GM12878 (cell line): ENCODE results near the gene ITCH. TPM values are rescaled to one million over a fixed set of nuclear protein-coding genes. Genes with fewer than 3 reads are reported as not detected.

Source experiments
- ATAC-seq: fragments of 200-7000 bp; cut with Tn5 transposase; 3 replicates; pipeline ENCODE4 v1.9.1; 2020; ENCODE audit warnings: mild to moderate bottlenecking, moderate library complexity
- BruUV-seq: library from RNA; stranded (reverse); fragments of 400-500 nt; replicated peaks from 2 replicates; lab custom pipeline; 2021; lab: Mats Ljungman, UMichigan
- CTCF ChIA-PET: fragments of 300-600 bp; sonication (Branson Sonifier 250); formaldehyde crosslinking; extraction: SDS; loops from one replicate; lab custom pipeline; 2021; ENCODE audit warnings: inconsistent platforms; lab: Yijun Ruan, JAX
- POLR2A ChIA-PET: fragments of 350-600 bp; formaldehyde crosslinking; extraction: SDS; loops from one replicate; lab custom pipeline; 2021; ENCODE audit warnings: inconsistent platforms; lab: Charles Lee
- RAD21 ChIA-PET: fragments of 300-600 bp; sonication (Branson Sonifier 250); formaldehyde crosslinking; loops from one replicate; lab custom pipeline; 2023; ENCODE audit warnings: antibody characterized with exemption; ENCODE audit not compliant: unreplicated experiment; lab: Charles Lee
- SMC1A ChIA-PET: fragments of 300-600 bp; sonication (Branson Sonifier 250); formaldehyde crosslinking; loops from one replicate; lab custom pipeline; 2023; ENCODE audit not compliant: unreplicated experiment, uncharacterized antibody; lab: Charles Lee
- DNase-seq: peaks from one replicate; pipeline ENCODE4 v3.0.0-alpha.2; 2011; ENCODE audit warnings: low read depth, low spot score
- FAIRE-seq: peaks from 3 replicates; lab custom pipeline; 2011; peaks lifted over from hg19 to GRCh38; lab: Jason Lieb, UNC
- H2AFZ ChIP-seq: 2 replicates; pipeline ENCODE4 v1.6.0; 2011; ENCODE audit warnings: low read depth, low read length, control low read depth; ENCODE audit not compliant: control insufficient read depth
- H3K27ac ChIP-seq: 2 replicates; pipeline ENCODE4 v1.5.1; 2011; ENCODE audit warnings: control low read depth; ENCODE audit not compliant: control insufficient read depth, insufficient read depth
- H3K27me3 ChIP-seq, 2 experiments: replicated peaks in 1 of 2; 2 replicates each; pipeline versions ENCODE4 v1.6.0 to v1.6.1; 2011; ENCODE audit warnings: low read length in 1 of 2; ENCODE audit not compliant: control insufficient read depth in 2 of 2, insufficient read depth in 2 of 2
- H3K36me3 ChIP-seq, 2 experiments: 2 replicates each; pipeline ENCODE4 v1.5.1; 2011; ENCODE audit warnings: low read length in 1 of 2; ENCODE audit not compliant: control insufficient read depth in 2 of 2, insufficient read depth in 2 of 2
- H3K4me1 ChIP-seq: 2 replicates; pipeline ENCODE4 v1.6.1; 2011; ENCODE audit warnings: mild to moderate bottlenecking, low read length, moderate library complexity, mixed read lengths; ENCODE audit not compliant: control insufficient read depth, insufficient read depth
- H3K4me2 ChIP-seq: 2 replicates; pipeline ENCODE4 v1.6.0; 2011; ENCODE audit warnings: control low read depth; ENCODE audit not compliant: control insufficient read depth, insufficient read depth
- H3K4me3 ChIP-seq: fragments of 200-600 bp; sonication (generic); 2 replicates; pipeline ENCODE4 v1.5.1; 2016
- H3K79me2 ChIP-seq: 2 replicates; pipeline ENCODE4 v1.6.0; 2011; ENCODE audit warnings: low read length; ENCODE audit not compliant: control insufficient read depth, insufficient read depth
- H3K9ac ChIP-seq: 2 replicates; pipeline ENCODE4 v1.8.0; 2011; ENCODE audit warnings: low read length, control low read depth, mixed read lengths; ENCODE audit not compliant: control insufficient read depth, insufficient read depth
- H3K9me3 ChIP-seq: replicated peaks from 3 replicates; pipeline ENCODE4 v1.5.1; 2011; ENCODE audit warnings: mild to moderate bottlenecking, low read length; ENCODE audit not compliant: control insufficient read depth, insufficient read depth
- H4K20me1 ChIP-seq: 2 replicates; pipeline ENCODE4 v1.6.0; 2011; ENCODE audit not compliant: control insufficient read depth, insufficient read depth
- BACH1 ChIP-seq: fragments of 450-650 bp; IDR thresholded peaks from 2 replicates; pipeline ENCODE4 v1.6.1; 2017; ENCODE audit warnings: mild to moderate bottlenecking, borderline replicate concordance
- BRCA1 ChIP-seq: IDR thresholded peaks from 2 replicates; pipeline ENCODE4 v1.6.1; 2011; ENCODE audit warnings: low read depth, low read length, improper control_type of control experiment
- E4F1 ChIP-seq: fragments of 450-650 bp; IDR thresholded peaks from 2 replicates; pipeline ENCODE4 v1.6.1; 2018; ENCODE audit warnings: borderline replicate concordance, mild to moderate bottlenecking; ENCODE audit not compliant: partially characterized antibody
- EED ChIP-seq: sonication (generic); IDR thresholded peaks from 2 replicates; pipeline ENCODE4 v1.6.1; 2016; ENCODE audit warnings: antibody characterized with exemption, low read depth
- IRF3 ChIP-seq: fragments of 450-650 bp; IDR thresholded peaks from 2 replicates; pipeline ENCODE4 v1.6.1; 2014; ENCODE audit warnings: mild to moderate bottlenecking
- NFYB ChIP-seq: IDR thresholded peaks from 2 replicates; pipeline ENCODE4 v1.6.1; 2011; ENCODE audit warnings: low read depth, mild to moderate bottlenecking, low read length, improper control_type of control experiment, moderate library complexity; ENCODE audit not compliant: insufficient read depth
- PML ChIP-seq: IDR thresholded peaks from 2 replicates; pipeline ENCODE4 v1.6.1; 2012; ENCODE audit warnings: low read length, inconsistent platforms
- REST ChIP-seq: IDR thresholded peaks from 2 replicates; pipeline ENCODE4 v1.6.1; 2012; ENCODE audit warnings: mild to moderate bottlenecking, low read depth, low read length
- SIN3A ChIP-seq: IDR thresholded peaks from 2 replicates; pipeline ENCODE4 v1.6.1; 2012; ENCODE audit warnings: low read depth, low read length, improper control_type of control experiment
- SREBF2 ChIP-seq: IDR thresholded peaks from 2 replicates; pipeline ENCODE4 v1.6.1; 2012; ENCODE audit warnings: mild to moderate bottlenecking, low read length
- WRNIP1 ChIP-seq: IDR thresholded peaks from 2 replicates; pipeline ENCODE4 v1.6.1; 2011; ENCODE audit warnings: low read depth, low read length, improper control_type of control experiment, borderline replicate concordance
- YBX1 ChIP-seq: fragments of 450-650 bp; IDR thresholded peaks from 2 replicates; pipeline ENCODE4 v1.6.1; 2016; ENCODE audit warnings: antibody characterized with exemption
- ZBTB11 ChIP-seq: fragments of 450-650 bp; formaldehyde crosslinking; IDR thresholded peaks from 2 replicates; pipeline ENCODE4 v1.5.0; 2022; ENCODE audit warnings: mild to moderate bottlenecking, missing genetic modification characterization
- WGBS: methylation state at CpG from one replicate; pipeline ENCODE4 v1.1.6; 2016; ENCODE audit warnings: low lambda C conversion rate; ENCODE audit not compliant: insufficient replicate concordance, insufficient coverage; ENCODE audit errors: missing lambda C conversion rate; 5-methylcytosine and 5-hydroxymethylcytosine counted together
- in situ Hi-C: fragments of 300-500 bp; cut with MboI; formaldehyde crosslinking; loops from 9 replicates; pipeline ENCODE4 v1.14.3; 2018; ENCODE audit warnings: mixed read lengths
- intact Hi-C: fragments of 100-400 bp; cut with micrococcal nuclease; formaldehyde crosslinking; loops from one replicate; pipeline ENCODE4 v1.14.2; 2022; ENCODE audit not compliant: unreplicated experiment
- polyA plus RNA-seq, 11 experiments: library from polyadenylated mRNA; depleted of rRNA in 4 of 11; unstranded in 6 of 11; stranded (reverse) in 5 of 11; fragments of >200 nt; fragmentation: Nextera tagmentation in 4 of 11; fragmentation: Illumina TruSeq in 1 of 11; extraction: Ambion mirVana in 4 of 11; extraction: Trizol in 1 of 11; gene quantifications; 1 replicate in 1 of 11; 2 replicates in 10 of 11; pipeline versions ENCODE4 v1.2.1 to v1.2.3, GENCODE V29; 2011 to 2016; ENCODE audit warnings: inconsistent platforms in 2 of 11, missing spikeins in 2 of 11, low read depth in 1 of 11
- total RNA-seq, 4 experiments: library from RNA; depleted of rRNA in 3 of 4; stranded (reverse); fragments of >200 nt in 3 of 4; fragmentation: Illumina TruSeq in 1 of 4; extraction: Trizol in 1 of 4; gene quantifications; 2 replicates each; pipeline versions ENCODE4 v1.2.1 to v1.2.3, GENCODE V29; 2013 to 2021

ITCH gene
- total and polyA plus RNA-seq, 10 of the 15 experiments (the other 5 are each of a cell fraction or from before 2014, with no cell fraction given), result 7.5 to 46.1 (median 21.5) TPM

- ChIA-PET RAD21 (interaction anchor here (0.7 kb wide), 1 partner anchor 278 kb away, joined by 3 read pairs; no protein-coding TSS in a partner anchor), POLR2A (no interaction called here), SMC1A (interaction anchor here (1.4 to 3.0 kb wide), 2 partner anchors 24 to 179 kb away, joined by 4 to 9 read pairs; partner anchors contain the start of gene DYNLRB1), CTCF (interaction anchor here (0.6 to 1.4 kb wide), 2 partner anchors 41 to 179 kb away, joined by 3 to 8 read pairs; no protein-coding TSS in a partner anchor)
- Histone ChIP-seq H3K4me1 (no peaks in the 10 kb centered on the region), H3K27me3 (no peaks in the 10 kb centered on the region), H2AFZ (no peak overlapping the region), H3K9ac (no peak overlapping the region), H3K36me3 (peaks cover 0 to 27% of the 10 kb centered on the region in 2 experiments; a peak in 2 of 4 replicates), H4K20me1 (no peaks in the 10 kb centered on the region), H3K4me3 (no peak overlapping the region), H3K9me3 (no peaks in the 10 kb centered on the region), H3K4me2 (no peak overlapping the region), H3K79me2 (no peaks in the 10 kb centered on the region), H3K27ac (no peak overlapping the region)
- no TSS peak for BruUV-seq
- in situ Hi-C loops (no loop called here), intact Hi-C loops (no loop called here)
- DNase-seq (no peak), ATAC-seq (no peak), FAIRE-seq (no peak)
- WGBS, result 100% methylated on average over 4 of the region's 4 CpGs
- TF ChIP-seq WRNIP1, result no peak
- no peak for TF ChIP-seq PML
- TF ChIP-seq BRCA1, result no peak
- no peak for TF ChIP-seq E4F1
- TF ChIP-seq BACH1, result no peak
- no peak for TF ChIP-seq ZBTB11 (CRISPR knock-in tag)
- TF ChIP-seq SREBF2, result no peak
- TF ChIP-seq YBX1, result no peak
- TF ChIP-seq REST, result no peak
- no peak for TF ChIP-seq NFYB
- TF ChIP-seq SIN3A, result no peak
- TF ChIP-seq EED, result no peak
- TF ChIP-seq IRF3, result no peak
These were observed 128.3 kb downstream of the ITCH start for GRCh38 chr20:34491226-34491931.
